Endothelial cell of umbilical vein (primary cell): ENCODE measurements around the gene DNMT1. TPM values are rescaled to one million over a fixed set of nuclear protein-coding genes. Genes with fewer than 3 reads are reported as not detected.

Experiments
- BruUV-seq: library from RNA; stranded (reverse); fragments of 400-500 nt; replicated peaks from 2 replicates; lab custom pipeline; 2021; lab: Mats Ljungman, UMichigan
- CTCF ChIA-PET: fragments of 300-600, 350-600 bp; sonication (Branson Sonifier 250); formaldehyde crosslinking; loops from one replicate; lab custom pipeline; 2021; ENCODE audit warnings: antibody characterized with exemption, inconsistent platforms; lab: Charles Lee
- POLR2A ChIA-PET: fragments of 300-600, 350-600 bp; sonication (Branson Sonifier 250); formaldehyde crosslinking; loops from one replicate; lab custom pipeline; 2021; ENCODE audit warnings: antibody characterized with exemption, inconsistent platforms; lab: Charles Lee
- DNase-seq: peaks from one replicate; pipeline ENCODE4 v3.0.0-alpha.2; 2011; ENCODE audit warnings: low read depth, low spot score
- FAIRE-seq: peaks from 2 replicates; lab custom pipeline; 2011; peaks lifted over from hg19 to GRCh38; lab: Jason Lieb, UNC
- H2AFZ ChIP-seq: 2 replicates; pipeline ENCODE4 v1.6.0; 2012; ENCODE audit warnings: low read depth, low read length, control low read depth, inconsistent platforms
- H3K27ac ChIP-seq: 2 replicates; pipeline ENCODE4 v1.5.1; 2011; ENCODE audit warnings: low read depth, mild to moderate bottlenecking, control low read depth, low read length, moderate library complexity; ENCODE audit not compliant: insufficient read depth
- H3K27me3 ChIP-seq, 2 experiments: 2 replicates each; pipeline versions ENCODE4 v1.6.0 to v1.6.1; 2011; ENCODE audit warnings: low read length in 2 of 2, mixed read lengths in 1 of 2; ENCODE audit not compliant: control insufficient read depth in 2 of 2, insufficient read depth in 2 of 2
- H3K36me3 ChIP-seq, 2 experiments: 2 replicates in 1 of 2; 3 replicates in 1 of 2; pipeline ENCODE4 v1.5.1; 2011; ENCODE audit warnings: low read length in 2 of 2, mild to moderate bottlenecking in 1 of 2, moderate library complexity in 1 of 2; ENCODE audit not compliant: control insufficient read depth in 2 of 2, insufficient read depth in 2 of 2; ENCODE audit errors: extremely low read depth in 1 of 2
- H3K4me1 ChIP-seq: 3 replicates; pipeline ENCODE4 v1.5.1; 2011; ENCODE audit warnings: mild to moderate bottlenecking, low read length; ENCODE audit not compliant: control insufficient read depth, insufficient read depth; ENCODE audit errors: extremely low read depth
- H3K4me2 ChIP-seq: 2 replicates; pipeline ENCODE4 v1.6.1; 2011; ENCODE audit warnings: low read length, control low read depth, mixed read lengths; ENCODE audit not compliant: insufficient read depth
- H3K4me3 ChIP-seq, 3 experiments: fragments of 200-600 bp in 1 of 3; sonication (generic), shearing (Covaris generic) in 1 of 3; replicated peaks in 1 of 3; 2 replicates each; pipeline ENCODE4 v1.5.1; 2011 to 2016; ENCODE audit warnings: control low read depth in 3 of 3, low read length in 3 of 3, mild to moderate bottlenecking in 2 of 3, inconsistent platforms in 1 of 3, low read depth in 1 of 3, moderate library complexity in 1 of 3; ENCODE audit not compliant: insufficient read depth in 1 of 3
- H3K79me2 ChIP-seq: 2 replicates; pipeline ENCODE4 v1.6.0; 2012; ENCODE audit warnings: low read length, inconsistent platforms; ENCODE audit not compliant: control insufficient read depth, insufficient read depth
- H3K9ac ChIP-seq: replicated peaks from 2 replicates; pipeline ENCODE3; 2011; ENCODE audit warnings: low read length, control low read depth; ENCODE audit not compliant: insufficient read depth; ENCODE audit errors: extremely low read depth
- H3K9me1 ChIP-seq: replicated peaks from 3 replicates; pipeline ENCODE4 v1.6.0; 2011; ENCODE audit warnings: mild to moderate bottlenecking, low read length; ENCODE audit not compliant: control insufficient read depth, insufficient read depth; ENCODE audit errors: extremely low read depth
- H3K9me3 ChIP-seq: replicated peaks from 2 replicates; pipeline ENCODE4 v1.5.1; 2012; ENCODE audit warnings: low read length, inconsistent platforms; ENCODE audit not compliant: control insufficient read depth, insufficient read depth
- H4K20me1 ChIP-seq: replicated peaks from 2 replicates; pipeline ENCODE3; 2011; ENCODE audit warnings: mild to moderate bottlenecking, low read length; ENCODE audit not compliant: control insufficient read depth, insufficient read depth; ENCODE audit errors: extremely low read depth
- CTCF ChIP-seq, 2 donors: IDR thresholded peaks; 1 replicate in 1 of 2; 2 replicates in 1 of 2; pipeline ENCODE4 v1.5.1; 2011; ENCODE audit warnings: low read length in 2 of 2, mild to moderate bottlenecking in 2 of 2, moderate library complexity in 2 of 2, control low read depth in 1 of 2, inconsistent platforms in 1 of 2, low read depth in 1 of 2; ENCODE audit not compliant: insufficient read depth in 1 of 2; ENCODE audit errors: extremely low read depth in 1 of 2
- EZH2 ChIP-seq: IDR thresholded peaks from 2 replicates; pipeline ENCODE4 v1.6.1; 2012; ENCODE audit warnings: borderline replicate concordance, low read depth, mild to moderate bottlenecking, moderate library complexity, low read length, inconsistent platforms; ENCODE audit not compliant: severe bottlenecking
- FOS ChIP-seq: IDR thresholded peaks from 2 replicates; pipeline ENCODE4 v1.6.1; 2011; ENCODE audit warnings: mild to moderate bottlenecking, low read length, moderate library complexity, borderline replicate concordance; ENCODE audit not compliant: insufficient read depth
- GATA2 ChIP-seq: IDR thresholded peaks from 2 replicates; pipeline ENCODE4 v1.7.0; 2011; ENCODE audit warnings: low read depth, mild to moderate bottlenecking, moderate library complexity, mixed read lengths, low read length; ENCODE audit not compliant: insufficient read length, insufficient read depth
- JUN ChIP-seq: IDR thresholded peaks from 2 replicates; pipeline ENCODE4 v1.6.1; 2011; ENCODE audit warnings: borderline replicate concordance, low read depth; ENCODE audit not compliant: insufficient read length, insufficient read depth
- MAX ChIP-seq: IDR thresholded peaks from 2 replicates; pipeline ENCODE4 v1.6.1; 2011; ENCODE audit not compliant: insufficient read depth, insufficient read length
- MYC ChIP-seq: IDR thresholded peaks from one replicate; pipeline ENCODE4 v1.6.1; 2011; ENCODE audit warnings: mild to moderate bottlenecking, low read depth, low read length
- POLR2A ChIP-seq: IDR thresholded peaks from 2 replicates; pipeline ENCODE4 v1.6.1; 2012; ENCODE audit warnings: low read depth, mild to moderate bottlenecking, control low read depth, low read length
- POLR2AphosphoS5 ChIP-seq: IDR thresholded peaks from 2 replicates; pipeline ENCODE4 v1.6.1; 2012; ENCODE audit warnings: low read depth, mild to moderate bottlenecking, control low read depth, low read length, moderate library complexity; ENCODE audit not compliant: insufficient read depth
- dilution Hi-C: fragments of 300-500 bp; cut with MboI; formaldehyde crosslinking; loops from one replicate; pipeline ENCODE4 v1.15.0; 2019; ENCODE audit warnings: low sequenced_read_pairs; ENCODE audit not compliant: extremely low pct_ligation_motif_present
- intact Hi-C: fragments of 100-400 bp; cut with micrococcal nuclease; formaldehyde crosslinking; loops from one replicate; pipeline ENCODE4 v1.10.0; 2022
- polyA plus RNA-seq, 4 experiments: library from polyadenylated mRNA; depleted of rRNA in 3 of 4; stranded (reverse) in 3 of 4; unstranded in 1 of 4; fragments of >200 nt; gene quantifications; 2 replicates each; pipeline versions ENCODE4 v1.2.1 to v1.2.3, GENCODE V29; 2011 to 2012; ENCODE audit warnings: missing spikeins in 1 of 4
- total RNA-seq: library from RNA; stranded (reverse); gene quantifications from 2 replicates; pipeline ENCODE4 v1.2.3, GENCODE V29; 2021

DNMT1 gene
- total and polyA plus RNA-seq, 2 donors (not counting 3 experiments of a cell fraction or from before 2014, with no cell fraction given) = 53.4 to 165 TPM

GRCh38 chr19:10233946-10234345 lies 39.2 kb upstream of the DNMT1 start:
- dilution Hi-C loops = no loop called here

More at GRCh38 chr19:10233946-10234345, 39.2 kb upstream of the DNMT1 start:
- Histone ChIP-seq H3K9me1 (no peaks in the 10 kb centered on the region), H3K9me3 (no peaks in the 10 kb centered on the region), H3K79me2 (no peaks in the 10 kb centered on the region), H4K20me1 (no peaks in the 10 kb centered on the region), H2AFZ (no peak overlapping the region), H3K4me2 (no peak overlapping the region), H3K36me3 (no peaks in the 10 kb centered on the region), H3K4me3 (no peak overlapping the region), H3K4me1 (peaks cover 15% of the 10 kb centered on the region), H3K27ac (no peak overlapping the region), H3K9ac (no peak overlapping the region), H3K27me3 (no peaks in the 10 kb centered on the region)
- ChIA-PET CTCF (interaction anchor here (1.0 to 1.5 kb wide), 3 partner anchors 16 to 302 kb away, joined by 3 to 6 read pairs (median 3); no protein-coding TSS in a partner anchor), POLR2A (no interaction called here)
- BruUV-seq = no TSS peak
- intact Hi-C loops = no loop called here
- DNase-seq (no peak), FAIRE-seq (no peak)
- TF ChIP-seq CTCF (IDR thresholded peaks at IDR 0.05; ENCODE audit: extremely low read depth in 1 of 2, insufficient read depth in 1 of 2, low read depth in 1 of 2, low read length in 2 of 2) (no peak), MAX (no peak), JUN (no peak), POLR2AphosphoS5 (no peak), MYC (no peak), EZH2 (no peak), FOS (no peak), GATA2 (no peak), POLR2A (no peak)
